NCI-H187 (cell line): ENCODE results near the gene WNT6.

ENCODE experiments used
- DNase-seq, 2 experiments: peaks; one replicate each; lab custom pipeline; 2025; lab: John Stamatoyannopoulos, UW

The WNT6 gene

DNA sequence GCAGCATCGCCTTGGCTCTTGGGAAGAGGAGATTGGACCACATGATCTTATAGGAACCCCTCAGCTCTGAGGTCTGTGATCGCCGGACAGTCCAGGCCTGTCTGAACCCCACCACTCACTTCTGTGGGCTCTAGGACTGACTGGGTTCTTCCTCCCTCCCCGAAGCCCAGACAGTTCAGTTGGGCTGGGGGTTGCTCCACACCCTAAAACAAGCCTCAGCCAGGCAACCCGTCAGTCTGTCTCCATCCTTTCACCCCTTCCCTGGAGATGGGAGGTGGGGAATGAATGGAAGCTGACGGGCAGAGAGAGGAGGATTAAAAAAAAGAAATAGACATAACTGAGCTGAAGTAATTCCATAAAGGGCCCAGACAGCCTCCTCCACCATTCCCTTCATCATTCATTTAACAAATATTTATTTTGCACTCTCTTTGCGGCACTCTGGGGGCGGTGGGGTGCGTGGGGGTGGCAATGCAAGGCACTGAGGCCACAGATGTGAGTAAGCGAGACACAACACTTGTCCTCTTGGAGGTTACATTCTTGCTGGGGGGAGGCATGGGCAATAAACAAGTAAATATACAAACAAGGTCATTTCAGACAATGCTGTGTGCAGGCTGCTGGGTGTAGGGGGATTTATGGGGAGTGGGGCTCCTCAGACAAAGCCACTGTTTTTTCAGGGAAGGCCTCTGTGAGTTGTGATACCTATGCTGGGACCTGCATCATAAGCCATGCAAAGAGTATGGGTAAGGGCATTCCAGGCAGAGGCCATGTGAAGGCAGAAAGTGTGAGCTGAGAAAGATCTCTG, 33.9 kb downstream of the WNT6 start:
- no peak for DNase-seq

DNA sequence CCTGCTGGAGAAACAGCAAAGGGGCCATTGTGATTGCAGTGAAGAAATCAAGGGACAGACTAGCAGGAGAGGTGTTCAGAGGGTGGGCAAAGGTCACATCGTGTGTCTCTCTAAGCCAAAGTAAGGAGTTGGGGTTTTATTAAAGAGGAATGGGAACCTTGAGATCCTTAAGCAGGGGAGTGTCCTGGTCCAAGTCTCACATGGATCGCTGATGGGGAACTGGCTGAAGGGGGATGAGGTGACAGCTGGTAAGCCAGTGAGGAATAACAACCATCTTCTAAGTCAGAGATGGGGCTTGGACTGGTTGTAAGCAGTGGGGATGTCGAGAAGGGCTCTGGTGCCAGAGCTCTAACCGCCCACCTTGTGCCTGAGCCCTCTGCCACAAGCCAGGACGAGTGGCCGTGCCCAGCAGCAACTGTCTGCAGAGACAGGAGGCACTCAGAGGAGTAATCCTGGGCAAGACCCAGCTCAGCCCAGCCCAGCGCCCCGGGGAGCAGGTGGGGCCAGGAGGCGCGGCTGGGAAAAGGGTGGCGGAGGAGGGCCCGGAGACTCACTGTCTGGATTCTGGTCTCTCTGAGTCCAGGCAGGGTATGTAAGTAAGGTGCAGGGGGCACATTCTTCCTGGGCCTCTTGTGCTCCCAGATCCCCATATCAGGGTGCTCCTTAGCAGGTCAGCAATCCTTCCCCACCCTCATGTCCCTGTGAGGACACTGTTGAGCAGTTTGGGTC, 34.7 kb downstream of the WNT6 start:
- DNase-seq: no peak

DNA sequence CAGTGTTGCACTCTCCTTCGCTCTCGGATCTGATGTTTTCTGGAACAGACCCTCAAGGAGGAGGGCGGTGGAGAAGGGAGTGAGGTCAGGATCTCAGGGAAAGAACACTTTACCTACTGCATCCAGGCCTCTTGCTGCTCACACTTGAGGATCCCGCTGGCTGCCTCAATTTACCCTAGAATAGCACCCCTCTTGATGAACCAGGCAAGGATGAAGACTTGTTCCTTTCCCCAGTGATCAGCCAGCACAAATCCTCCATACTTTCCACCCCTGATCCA, 35.2 kb downstream of the WNT6 start:
- no peak for DNase-seq

DNA sequence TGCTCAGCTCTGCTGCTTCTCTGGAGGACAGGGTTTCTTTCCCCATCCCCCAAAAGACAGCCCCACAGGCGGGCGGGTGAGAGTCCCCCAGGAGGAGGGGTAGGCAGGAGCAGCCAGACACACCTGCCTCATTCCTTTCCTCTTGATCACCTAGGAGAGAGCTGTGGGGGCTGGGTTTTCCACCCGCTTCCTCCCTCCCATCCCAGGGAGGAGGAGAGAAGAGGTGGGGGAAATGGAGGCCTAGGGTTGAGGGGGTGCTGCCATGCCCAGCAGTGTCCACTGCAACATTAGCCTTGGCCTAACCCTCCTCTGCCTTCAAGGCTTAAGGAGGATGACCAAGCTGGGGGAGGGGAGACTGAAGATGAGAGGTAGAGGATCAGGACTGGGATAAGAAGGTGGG, 35.7 kb downstream of the WNT6 start:
- no peak for DNase-seq

- DNase-seq: no peak
Observed at GRCh38 chr2:218895759-218896500, 36.3 kb downstream of the WNT6 start.

- DNase-seq: no peak
Observed at GRCh38 chr2:218896501-218897393, 37.1 kb downstream of the WNT6 start.

DNA sequence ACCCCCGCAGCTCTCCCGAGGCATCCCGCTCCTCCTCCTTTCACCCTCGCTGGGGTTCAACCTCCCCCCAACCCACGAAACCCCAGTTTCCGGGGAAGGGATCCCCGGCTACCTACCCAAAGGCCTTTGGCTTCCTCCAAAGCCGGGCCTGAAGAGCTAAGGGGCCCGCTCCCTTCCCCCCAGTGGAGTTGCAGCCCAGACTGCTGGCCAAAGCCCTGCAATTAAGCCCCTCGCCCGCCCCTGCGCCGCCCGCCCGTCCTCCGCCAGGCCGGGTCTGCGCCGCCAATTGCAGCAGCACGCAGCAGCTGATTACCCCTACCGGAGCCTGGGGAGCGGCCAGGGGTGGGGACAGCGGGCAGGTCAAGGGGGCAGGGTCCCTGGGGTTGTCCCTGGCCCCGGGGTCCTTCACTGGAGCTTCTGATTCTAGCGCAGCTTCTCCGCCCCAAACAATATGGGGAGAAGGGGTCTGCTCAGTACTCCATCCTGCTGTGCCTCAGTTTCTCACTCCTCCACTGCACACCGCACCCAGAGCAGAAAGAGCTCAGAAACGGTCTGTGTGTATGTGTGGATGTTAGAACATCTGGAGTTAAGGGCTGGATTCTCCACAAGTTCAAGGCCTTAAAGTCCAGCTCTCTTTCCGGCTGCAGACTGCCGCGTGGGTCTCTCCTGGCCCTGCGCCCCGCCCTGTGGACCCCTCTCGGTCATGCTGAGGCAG, 37.9 kb downstream of the WNT6 start:
- DNase-seq: no peak

GRCh38 chr2:218898109-218898878, 38.7 kb downstream of the WNT6 start:
- DNase-seq: no peak

- DNase-seq: no peak
Observed at GRCh38 chr2:218899147-218899546, 39.5 kb downstream of the WNT6 start.

DNA sequence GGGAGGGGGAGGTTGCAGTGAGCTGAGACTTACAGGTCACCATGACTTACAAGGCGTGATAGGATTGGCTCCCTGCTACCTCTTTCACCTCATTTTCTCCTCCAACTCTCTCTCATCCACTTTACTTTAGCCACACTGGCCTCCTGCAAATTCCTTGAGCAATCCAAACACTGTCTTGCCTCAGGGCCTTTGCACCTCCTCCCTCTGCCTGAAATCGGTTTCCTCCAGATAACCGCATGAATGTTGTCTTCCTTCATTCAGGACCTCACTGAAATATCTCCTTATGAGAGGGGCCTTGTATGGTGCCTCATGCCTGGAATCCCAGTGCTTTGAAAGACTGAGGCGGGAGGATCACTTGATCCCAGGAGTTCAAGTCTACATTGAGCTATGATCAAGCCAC, 42.8 kb downstream of the WNT6 start:
- no peak for DNase-seq

DNA sequence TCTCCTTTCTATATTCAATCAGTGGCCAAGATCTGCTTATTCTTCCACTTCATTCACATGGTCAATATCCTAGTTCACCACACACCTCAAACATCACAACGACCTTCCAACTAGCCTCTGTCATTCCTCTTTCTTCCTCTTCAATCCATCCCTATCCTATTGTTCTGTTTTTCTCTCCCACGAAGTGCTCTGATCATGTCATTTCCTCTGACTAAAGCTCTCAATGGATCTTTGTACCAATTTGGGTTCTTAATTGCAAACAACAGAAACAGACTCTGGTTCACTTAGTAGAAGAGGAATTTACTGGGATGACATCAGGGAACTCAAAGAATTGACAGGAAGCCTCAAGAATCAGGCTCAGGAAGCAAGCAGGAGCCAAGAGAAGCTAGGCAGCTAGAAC, 44.6 kb downstream of the WNT6 start:
- DNase-seq: no peak

- DNase-seq: peak; percentile 71 to 76
Observed at GRCh38 chr2:218908721-218909619, 49.4 kb downstream of the WNT6 start.

DNA sequence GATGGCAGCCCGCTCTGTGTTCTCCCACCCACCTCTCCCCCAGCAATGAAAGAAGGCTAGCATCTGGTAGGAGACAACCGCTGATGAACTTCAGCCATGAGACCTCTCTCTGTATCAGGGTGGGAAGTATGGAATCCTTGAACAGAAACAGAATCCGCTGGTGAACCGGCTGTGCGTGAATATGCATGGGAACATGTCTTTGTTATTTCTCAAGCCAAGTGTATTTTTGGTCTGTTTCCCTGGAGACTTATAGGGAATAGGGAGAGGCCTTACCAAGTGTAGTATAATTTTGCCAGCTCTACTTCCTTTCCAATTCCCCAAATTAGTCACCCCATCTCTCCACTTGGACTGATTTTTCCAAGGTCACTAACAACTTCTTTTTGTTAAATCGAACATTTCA, 51.1 kb downstream of the WNT6 start:
- no peak for DNase-seq

DNA sequence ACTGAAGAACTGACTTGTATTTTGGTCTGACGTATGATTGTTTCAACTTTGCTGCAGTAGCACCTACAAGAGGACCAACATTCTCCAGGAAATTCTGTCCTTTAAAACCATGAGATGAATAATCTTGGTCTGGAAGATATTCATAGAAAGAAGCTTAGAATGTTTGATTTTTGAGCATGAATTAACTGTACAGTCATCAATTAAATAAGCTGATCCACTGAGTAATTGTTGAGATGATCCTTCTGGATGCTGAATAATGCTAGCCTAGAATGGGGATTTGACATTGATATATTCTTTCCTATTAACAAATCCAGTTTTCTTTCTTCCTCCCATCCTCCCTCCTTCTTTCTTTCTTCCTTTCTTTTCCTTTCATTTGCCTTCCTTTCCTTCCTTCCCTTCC, 60.9 kb downstream of the WNT6 start:
- no peak for DNase-seq
